Activated naive CD8-positive, alpha-beta T cell treated with anti-CD3 and anti-CD28 coated beads for 36 hours (primary cell): Measurements from ENCODE around the gene LIAS. TPM values are rescaled to one million over a fixed set of nuclear protein-coding genes. Genes with fewer than 3 reads are reported as not detected.
A peak's percentile ranks its signal among the peaks of the same experiment; 100 is the strongest.
"Not testable (repeated sequence)": the region's sequence is repeated elsewhere in the genome, so short reads cannot be mapped to it uniquely, and the experiment has no call there.

Experiments used
- DNase-seq: peaks from one replicate; pipeline ENCODE4 v3.0.0; 2021
- H3K27ac Mint-ChIP-seq: one replicate; pipeline ENCODE4 v1.8.0; 2022; ENCODE audit warnings: mild to moderate bottlenecking, moderate library complexity, mixed read lengths
- H3K27me3 Mint-ChIP-seq: one replicate; pipeline ENCODE4 v1.8.0; 2022; ENCODE audit warnings: mild to moderate bottlenecking, mixed read lengths
- H3K36me3 Mint-ChIP-seq: one replicate; pipeline ENCODE4 v1.8.0; 2021; ENCODE audit warnings: mild to moderate bottlenecking, mixed read lengths
- H3K4me1 Mint-ChIP-seq: one replicate; pipeline ENCODE4 v1.8.0; 2021; ENCODE audit warnings: mixed read lengths
- H3K4me3 Mint-ChIP-seq: one replicate; pipeline ENCODE4 v1.8.0; 2022; ENCODE audit warnings: mild to moderate bottlenecking, moderate library complexity, mixed read lengths
- H3K9me3 Mint-ChIP-seq: one replicate; pipeline ENCODE4 v1.8.0; 2022; ENCODE audit warnings: mixed read lengths
- total RNA-seq, 2 experiments: library from RNA; stranded (reverse); gene quantifications; one replicate each; pipeline ENCODE4 v1.2.3, GENCODE V29; 2021

LIAS gene
- 10 to 100 TPM; 44.1 to 46.3 TPM for total RNA-seq

DNA sequence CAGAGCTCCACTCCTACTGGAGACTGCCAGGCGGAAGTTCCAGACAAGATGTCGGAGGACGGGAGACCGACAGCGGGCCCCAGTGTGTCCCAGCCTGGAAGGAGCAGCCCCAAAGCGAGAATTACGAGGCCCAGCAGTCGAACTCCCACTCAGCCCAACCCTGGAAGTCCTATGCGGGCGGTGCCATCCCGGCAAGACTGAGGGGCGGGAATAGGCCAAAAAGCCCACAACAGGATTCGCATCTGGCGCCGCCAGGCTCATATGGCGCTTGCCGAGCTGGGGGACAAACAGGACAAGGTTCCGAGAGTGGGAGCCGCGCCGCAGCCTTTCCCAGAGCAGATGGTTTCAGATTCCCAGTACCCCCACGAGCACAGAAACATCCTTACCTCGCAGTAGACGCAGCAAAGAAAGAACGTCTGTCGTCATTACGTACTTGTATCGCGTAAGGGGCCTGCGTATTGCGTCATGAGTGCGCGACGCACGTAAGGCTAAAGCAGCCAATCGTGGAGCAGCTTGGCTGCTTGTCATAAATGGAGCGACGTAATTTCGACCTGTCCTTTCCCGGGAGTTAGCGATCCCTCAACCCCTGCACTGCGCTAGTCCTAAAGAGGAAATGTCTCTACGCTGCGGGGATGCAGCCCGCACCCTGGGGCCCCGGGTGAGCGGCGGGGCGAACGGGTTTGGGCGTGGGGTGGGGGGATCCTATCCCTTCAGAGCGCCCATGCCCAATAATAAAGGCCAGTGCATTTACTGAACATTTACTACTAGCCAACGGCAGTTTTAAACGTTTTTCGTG is at the start of gene LIAS, which contains the start of gene RPL9:
TSS of gene LIAS (plus strand) at position 552 of the 796 bp plus-strand sequence. CDS start at position 614, 62 bp downstream.
TSS of gene RPL9 (minus strand) at position 418 of the 796 bp plus-strand sequence. CDS start 483 bp downstream, outside the sequence.
- H3K9me3 Mint-ChIP-seq = no peaks in the 10 kb centered on the region

DNA sequence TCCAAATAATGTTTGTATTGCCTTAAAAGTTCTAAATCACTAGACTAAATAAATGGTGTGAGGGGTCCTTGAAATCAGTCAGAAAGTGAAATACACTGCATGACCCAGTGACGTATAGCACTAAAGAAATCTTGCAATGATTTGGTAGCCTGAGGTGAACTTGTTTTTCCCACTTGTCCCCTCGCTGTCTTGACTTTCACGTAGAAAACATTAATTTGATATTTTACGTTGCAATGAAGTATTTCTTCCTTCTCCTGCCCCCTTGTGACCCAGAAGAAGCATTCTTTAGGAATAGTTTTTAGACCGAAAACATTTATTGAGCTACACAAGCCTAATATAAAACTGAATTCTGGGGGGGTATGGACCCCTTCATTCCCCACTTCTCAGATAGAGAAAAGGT is 48.4 kb upstream of the LIAS start:
- no peak for DNase-seq
- H3K4me1 Mint-ChIP-seq = peaks cover 2% of the 10 kb centered on the region
- H3K27ac Mint-ChIP-seq = no peak overlapping the region
- H3K27me3 Mint-ChIP-seq = no peaks in the 10 kb centered on the region
- no peaks in the 10 kb centered on the region for H3K36me3 Mint-ChIP-seq
- H3K9me3 Mint-ChIP-seq = no peaks in the 10 kb centered on the region
- H3K4me3 Mint-ChIP-seq = no peak overlapping the region

More for the DNA sequence above, at the start of gene LIAS, which contains the start of gene RPL9:
- Mint-ChIP-seq H3K4me3 (peak within 1 kb of the TSS; percentile 94), H3K27me3 (no peaks in the 10 kb centered on the region), H3K27ac (peak within 1 kb of the TSS; percentile 100), H3K36me3 (peaks cover 69% of the 10 kb centered on the region), H3K4me1 (peaks cover 39% of the 10 kb centered on the region)
- DNase-seq = peak; percentile 90

DNA sequence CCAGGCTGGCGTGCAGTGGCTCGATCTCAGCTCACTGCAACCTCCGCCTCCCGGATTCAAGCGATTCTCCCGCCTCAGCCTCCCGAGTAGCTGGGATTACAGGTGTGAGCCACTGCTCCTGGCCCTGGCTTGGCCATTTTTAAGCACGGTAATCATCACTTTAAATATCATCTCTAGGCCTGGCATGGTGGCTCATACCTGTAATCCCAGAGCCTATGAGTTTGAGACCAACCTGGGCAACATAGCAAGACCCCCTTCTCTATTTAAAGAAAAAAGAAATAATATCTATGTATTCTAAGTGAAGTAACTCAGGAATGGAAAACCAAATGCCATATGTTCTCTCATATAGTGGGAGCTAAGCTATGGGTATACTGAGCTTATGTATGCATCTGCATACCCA is 47.3 kb upstream of the LIAS start:
- H3K27ac Mint-ChIP-seq, H3K9me3 Mint-ChIP-seq, H3K4me1 Mint-ChIP-seq, DNase-seq, H3K27me3 Mint-ChIP-seq, H3K36me3 Mint-ChIP-seq, H3K4me3 Mint-ChIP-seq: not testable (repeated sequence)

- H3K36me3 Mint-ChIP-seq = no peaks in the 10 kb centered on the region
- no peaks in the 10 kb centered on the region for H3K27me3 Mint-ChIP-seq
- H3K4me3 Mint-ChIP-seq = no peak overlapping the region
- H3K27ac Mint-ChIP-seq = no peak overlapping the region
- H3K4me1 Mint-ChIP-seq = peaks cover 2% of the 10 kb centered on the region
- no peak for DNase-seq
- no peaks in the 10 kb centered on the region for H3K9me3 Mint-ChIP-seq
Observed at GRCh38 chr4:39415678-39416283, 43.1 kb upstream of the LIAS start.

GRCh38 chr4:39422247-39422646 is 36.6 kb upstream of the LIAS start:
- DNase-seq = no peak
- H3K9me3 Mint-ChIP-seq = no peaks in the 10 kb centered on the region
- H3K36me3 Mint-ChIP-seq = no peaks in the 10 kb centered on the region
- no peaks in the 10 kb centered on the region for H3K4me1 Mint-ChIP-seq
- H3K4me3 Mint-ChIP-seq = no peak overlapping the region
- H3K27ac Mint-ChIP-seq = no peak overlapping the region
- no peaks in the 10 kb centered on the region for H3K27me3 Mint-ChIP-seq

DNA sequence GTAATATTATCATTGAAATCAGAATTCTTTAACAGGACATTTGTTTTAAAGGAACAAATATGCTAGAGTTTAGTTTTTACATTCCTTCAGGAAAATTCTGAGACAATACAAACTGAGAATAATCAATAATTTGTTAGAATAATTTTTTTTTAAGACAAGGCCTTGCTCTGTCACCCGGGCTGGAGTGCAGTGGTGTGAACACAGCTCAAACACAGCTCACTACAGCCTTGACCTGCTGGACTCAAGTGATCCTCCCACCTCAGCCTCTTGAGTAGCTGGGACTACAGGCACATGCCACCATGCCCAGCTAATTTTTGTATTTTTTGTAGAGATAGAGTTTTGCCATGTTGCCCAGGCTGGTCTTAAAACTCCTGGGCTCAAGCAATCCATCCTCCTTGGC is 33.6 kb upstream of the LIAS start:
- H3K36me3 Mint-ChIP-seq, H3K4me3 Mint-ChIP-seq, H3K27me3 Mint-ChIP-seq, H3K9me3 Mint-ChIP-seq, H3K27ac Mint-ChIP-seq, H3K4me1 Mint-ChIP-seq, DNase-seq: not testable (repeated sequence)

DNA sequence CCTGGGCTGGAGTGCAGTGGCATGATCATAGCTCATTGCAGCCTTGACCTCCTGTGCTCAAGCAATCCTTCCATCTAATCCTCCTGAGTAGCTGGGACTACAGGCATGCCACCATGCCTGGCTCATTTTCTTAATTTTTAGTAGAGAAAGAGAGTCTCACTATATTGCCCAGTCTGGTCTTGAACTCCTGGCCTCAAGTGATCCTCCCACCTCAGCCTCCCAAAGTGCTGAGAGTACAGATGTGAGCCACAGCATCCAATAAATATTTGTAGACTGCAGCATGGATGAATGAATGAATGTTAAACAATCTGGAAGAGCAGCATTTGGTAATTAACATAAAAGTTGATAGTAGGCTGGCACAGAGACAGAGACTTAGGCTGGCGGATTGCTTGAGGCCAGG is 32.1 kb upstream of the LIAS start:
- no peak overlapping the region for H3K27ac Mint-ChIP-seq
- no peak for DNase-seq
- no peaks in the 10 kb centered on the region for H3K36me3 Mint-ChIP-seq
- no peaks in the 10 kb centered on the region for H3K9me3 Mint-ChIP-seq
- no peaks in the 10 kb centered on the region for H3K27me3 Mint-ChIP-seq
- H3K4me1 Mint-ChIP-seq = no peaks in the 10 kb centered on the region
- H3K4me3 Mint-ChIP-seq = no peak overlapping the region

DNA sequence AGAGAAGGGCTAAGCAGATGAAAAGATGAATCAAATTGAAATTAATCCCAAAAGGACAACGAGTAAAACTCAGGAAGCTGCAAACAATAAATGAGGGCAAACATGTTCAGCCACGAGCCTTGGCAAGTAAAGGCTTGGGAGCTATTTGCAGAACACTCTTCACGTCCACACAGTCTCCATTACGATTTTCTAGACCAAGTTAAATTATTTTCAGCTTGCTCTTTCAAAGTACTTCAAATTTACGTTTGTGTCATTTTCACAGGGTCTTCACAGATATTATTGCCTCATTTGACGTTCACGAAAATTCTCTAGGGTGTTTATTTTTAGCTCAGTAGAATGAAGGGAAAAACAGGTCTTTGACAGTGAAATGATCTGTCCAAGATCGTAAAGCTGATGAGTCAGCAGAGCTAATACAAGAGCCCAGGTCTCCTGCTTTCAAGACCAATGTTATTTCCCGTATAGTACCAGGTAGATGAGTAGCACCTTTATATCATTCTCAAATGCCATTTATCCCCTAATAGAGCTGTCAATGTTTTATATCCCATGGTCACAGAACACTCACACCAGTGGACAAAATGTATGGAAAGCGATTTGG is 31.2 kb upstream of the LIAS start:
- no peaks in the 10 kb centered on the region for H3K27me3 Mint-ChIP-seq
- no peak overlapping the region for H3K27ac Mint-ChIP-seq
- H3K4me3 Mint-ChIP-seq = no peak overlapping the region
- H3K9me3 Mint-ChIP-seq = no peaks in the 10 kb centered on the region
- H3K36me3 Mint-ChIP-seq = no peaks in the 10 kb centered on the region
- no peak for DNase-seq
- no peaks in the 10 kb centered on the region for H3K4me1 Mint-ChIP-seq

GRCh38 chr4:39429476-39430334 is 29.2 kb upstream of the LIAS start:
- no peak overlapping the region for H3K27ac Mint-ChIP-seq

GRCh38 chr4:39433878-39434492 is 24.9 kb upstream of the LIAS start:
- Mint-ChIP-seq H3K27me3 (no peaks in the 10 kb centered on the region), H3K4me1 (no peaks in the 10 kb centered on the region), H3K27ac (no peak overlapping the region), H3K9me3 (no peaks in the 10 kb centered on the region), H3K36me3 (no peaks in the 10 kb centered on the region), H3K4me3 (no peak overlapping the region)
- DNase-seq = no peak

More at GRCh38 chr4:39429476-39430334, 29.2 kb upstream of the LIAS start:
- no peaks in the 10 kb centered on the region for H3K36me3 Mint-ChIP-seq
- H3K4me3 Mint-ChIP-seq = no peak overlapping the region
- no peaks in the 10 kb centered on the region for H3K27me3 Mint-ChIP-seq
- no peak for DNase-seq
- no peaks in the 10 kb centered on the region for H3K9me3 Mint-ChIP-seq
- H3K4me1 Mint-ChIP-seq = no peaks in the 10 kb centered on the region

- no peak overlapping the region for H3K27ac Mint-ChIP-seq
- no peaks in the 10 kb centered on the region for H3K27me3 Mint-ChIP-seq
- no peaks in the 10 kb centered on the region for H3K36me3 Mint-ChIP-seq
- H3K4me1 Mint-ChIP-seq = no peaks in the 10 kb centered on the region
- H3K4me3 Mint-ChIP-seq = no peak overlapping the region
- DNase-seq = no peak
- no peaks in the 10 kb centered on the region for H3K9me3 Mint-ChIP-seq
Observed at GRCh38 chr4:39435659-39436563, 22.9 kb upstream of the LIAS start.

- H3K4me3 Mint-ChIP-seq = no peak overlapping the region
- H3K27me3 Mint-ChIP-seq = peaks cover 3% of the 10 kb centered on the region
- DNase-seq = no peak
- H3K27ac Mint-ChIP-seq = no peak overlapping the region
- no peaks in the 10 kb centered on the region for H3K9me3 Mint-ChIP-seq
- peaks cover 4% of the 10 kb centered on the region for H3K4me1 Mint-ChIP-seq
- no peaks in the 10 kb centered on the region for H3K36me3 Mint-ChIP-seq
Observed at GRCh38 chr4:39441593-39441992, 17.3 kb upstream of the LIAS start.

GRCh38 chr4:39442998-39443397 is 15.9 kb upstream of the LIAS start:
- no peak overlapping the region for H3K4me3 Mint-ChIP-seq
- H3K27ac Mint-ChIP-seq = no peak overlapping the region
- peaks cover 12% of the 10 kb centered on the region for H3K4me1 Mint-ChIP-seq
- H3K27me3 Mint-ChIP-seq = peaks cover 3% of the 10 kb centered on the region
- peak; percentile 18 for DNase-seq
- no peaks in the 10 kb centered on the region for H3K36me3 Mint-ChIP-seq
- no peaks in the 10 kb centered on the region for H3K9me3 Mint-ChIP-seq

DNA sequence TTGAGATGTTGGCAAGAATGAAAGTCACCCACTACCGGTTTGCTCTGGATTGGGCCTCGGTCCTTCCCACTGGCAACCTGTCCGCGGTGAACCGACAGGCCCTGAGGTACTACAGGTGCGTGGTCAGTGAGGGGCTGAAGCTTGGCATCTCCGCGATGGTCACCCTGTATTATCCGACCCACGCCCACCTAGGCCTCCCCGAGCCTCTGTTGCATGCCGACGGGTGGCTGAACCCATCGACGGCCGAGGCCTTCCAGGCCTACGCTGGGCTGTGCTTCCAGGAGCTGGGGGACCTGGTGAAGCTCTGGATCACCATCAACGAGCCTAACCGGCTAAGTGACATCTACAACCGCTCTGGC is 12.4 kb upstream of the LIAS start:
- H3K27ac Mint-ChIP-seq = no peak overlapping the region
- H3K4me1 Mint-ChIP-seq = peaks cover 25% of the 10 kb centered on the region
- peaks cover 3% of the 10 kb centered on the region for H3K27me3 Mint-ChIP-seq
- H3K4me3 Mint-ChIP-seq = no peak overlapping the region
- peaks cover 16% of the 10 kb centered on the region for H3K36me3 Mint-ChIP-seq
- H3K9me3 Mint-ChIP-seq = no peaks in the 10 kb centered on the region
- DNase-seq = no peak
